Measurements from ENCODE around the gene STK38. TPM values are rescaled to one million over a fixed set of nuclear protein-coding genes. Genes with fewer than 3 reads are reported as not detected.
A peak's percentile ranks its signal among the peaks of the same experiment; 100 is the strongest.

Gene STK38
- total and polyA plus RNA-seq, 9 of the 15 experiments (the other 6 are each of a cell fraction or from before 2014, with no cell fraction given): 5.7 to 28.7 (median 19.5) TPM

GRCh38 chr6:36469148-36469661 is 78.1 kb downstream of the STK38 start (continued):
- no peak for TF ChIP-seq MAZ (CRISPR knock-in tag; conservative IDR thresholded peaks at IDR 0.05 in 1 of 2, IDR thresholded peaks at IDR 0.05 in 1 of 2)

GRCh38 chr6:36467625-36468024 is 79.7 kb downstream of the STK38 start:
- no peaks in the 10 kb centered on the region; the same call in 1 of the 2 replicates for H4K20me1 ChIP-seq (replicated peaks; ENCODE audit: control insufficient read depth, insufficient read depth, low read length)
- H3K9ac ChIP-seq (ENCODE audit: insufficient read depth in 1 of 2, low read depth in 2 of 2, low read length in 2 of 2): no peak overlapping the region
- peaks cover 39% of the 10 kb centered on the region for H3K36me3 ChIP-seq (ENCODE audit: control insufficient read depth, insufficient read depth, low read length)
- peaks cover 69% of the 10 kb centered on the region for H3K79me2 ChIP-seq (ENCODE audit: control insufficient read depth, insufficient read depth, low read length)
- DNase-seq (ENCODE audit: extremely low read depth in 1 of 4, low spot score in 3 of 4) (no peak), FAIRE-seq (no peak), ATAC-seq (no peak)
- intact Hi-C loops (cut with micrococcal nuclease) (no loop called here), in situ Hi-C loops (cut with MboI) (no loop called here)
- no peaks in the 10 kb centered on the region; a peak in 3 of 5 replicates for H3K4me1 ChIP-seq (replicated peaks in 1 of 2; ENCODE audit: control insufficient read depth in 2 of 2, insufficient read depth in 2 of 2, low read length in 2 of 2)
- H3K27ac ChIP-seq (ENCODE audit: extremely low read depth, low read depth, low read length): no peak overlapping the region
- no TSS peak for BruUV-seq (replicated peaks)
- H3K27me3 ChIP-seq (ENCODE audit: control insufficient read depth in 2 of 2, insufficient read depth in 2 of 2, low read length in 2 of 2): no peaks in the 10 kb centered on the region
- ChIA-PET POLR2A (interaction anchor here (0.7 to 3.2 kb wide), 3 partner anchors 8 to 21 kb away, joined by 3 to 11 read pairs (median 3); no protein-coding TSS in a partner anchor), CTCF (ENCODE audit: low intra/inter-chr PET ratio) (no interaction called here)
- H3K9me1 ChIP-seq (ENCODE audit: control insufficient read depth, insufficient read depth, low read length): no peaks in the 10 kb centered on the region
- no peak overlapping the region for H3K4me3 ChIP-seq
- TF ChIP-seq ZNF146 (CRISPR knock-in tag; IDR thresholded peaks at IDR 0.05; ENCODE audit: unreplicated experiment): peak; percentile 60
- TF ChIP-seq ZNF311 (CRISPR knock-in tag; IDR thresholded peaks at IDR 0.05): no peak
- no peak for TF ChIP-seq ZNF140 (CRISPR knock-in tag; IDR thresholded peaks at IDR 0.05)
- no peaks in the 10 kb centered on the region for H3K9me3 ChIP-seq (replicated peaks; ENCODE audit: control insufficient read depth, insufficient read depth, low read depth, low read length)
- no peak overlapping the region for H2AFZ ChIP-seq (ENCODE audit: low read depth, low read length)
- no peak overlapping the region for H3K4me2 ChIP-seq (ENCODE audit: insufficient read depth, low read length)
- 89% methylated on average over 3 of the region's 3 CpGs for WGBS (ENCODE audit: insufficient coverage, low coverage, missing lambda C conversion rate)

All from K562 (cell line).